NCI-H1105 (cell line): ENCODE results near the gene FRAS1.

Source experiments
- DNase-seq: peaks from one replicate; lab custom pipeline; 2025; lab: John Stamatoyannopoulos, UW

FRAS1 gene

GRCh38 chr4:78551420-78552351, 494.6 kb downstream of the FRAS1 start, which contains the start of gene ANXA3:
ANXA3 (plus strand) TSS chr4:78551770; CDS start chr4:78554474, 2,704 bp downstream.
- DNase-seq: peak; percentile 17

GRCh38 chr4:78552389-78553042, 495.4 kb downstream of the FRAS1 start:
- peak; percentile 0 for DNase-seq

GRCh38 chr4:78553043-78553396, 495.9 kb downstream of the FRAS1 start:
- DNase-seq: no peak

- no peak for DNase-seq
These were observed 496.5 kb downstream of the FRAS1 start for GRCh38 chr4:78553529-78554060.

- no peak for DNase-seq
These were observed 499.5 kb downstream of the FRAS1 start for GRCh38 chr4:78556665-78557064.

- DNase-seq: no peak
These were observed 500.7 kb downstream of the FRAS1 start for GRCh38 chr4:78557841-78558240.

GRCh38 chr4:78558410-78558809, 501.3 kb downstream of the FRAS1 start:
- DNase-seq: no peak

GRCh38 chr4:78560296-78560963, 503.3 kb downstream of the FRAS1 start:
- DNase-seq: no peak

- DNase-seq: no peak
These were observed 504.6 kb downstream of the FRAS1 start for GRCh38 chr4:78561677-78562076.

- DNase-seq: no peak
These were observed 505.6 kb downstream of the FRAS1 start for GRCh38 chr4:78562687-78563086.

GRCh38 chr4:78565971-78566372, 508.8 kb downstream of the FRAS1 start:
- DNase-seq: no peak

GRCh38 chr4:78566834-78567499, 509.8 kb downstream of the FRAS1 start:
- no peak for DNase-seq

GRCh38 chr4:78567500-78568060, 510.5 kb downstream of the FRAS1 start:
- DNase-seq: no peak

- DNase-seq: no peak
These were observed 511.6 kb downstream of the FRAS1 start for GRCh38 chr4:78568640-78569305.

- no peak for DNase-seq
These were observed 512.2 kb downstream of the FRAS1 start for GRCh38 chr4:78569306-78569821.

- DNase-seq: no peak
These were observed 513.0 kb downstream of the FRAS1 start for GRCh38 chr4:78570117-78570516.

- DNase-seq: no peak
These were observed 514.7 kb downstream of the FRAS1 start for GRCh38 chr4:78571804-78572203.

- no peak for DNase-seq
These were observed 521.7 kb downstream of the FRAS1 start for GRCh38 chr4:78578674-78579425.

GRCh38 chr4:78581618-78582017, 524.5 kb downstream of the FRAS1 start:
- no peak for DNase-seq
